Activated naive CD4-positive, alpha-beta T cell treated with anti-CD3 and anti-CD28 coated beads, Interleukin-2, amount 10 ng/mL, durations not matched to agents 7 days and 5 days (primary cell): ENCODE data around the gene LIMCH1.
A peak's percentile ranks its signal among the peaks of the same experiment; 100 is the strongest.

Experiments used
- CTCF ChIA-PET: fragments of 350-600 bp; sonication (Branson Sonifier 250); formaldehyde crosslinking; loops from one replicate; lab custom pipeline; 2021; ENCODE audit warnings: antibody characterized with exemption; lab: Charles Lee
- DNase-seq: peaks from one replicate; pipeline ENCODE4 v3.0.0-alpha.2; 2020
- H3K27ac Mint-ChIP-seq: one replicate; pipeline ENCODE4 v1.8.0; 2021; ENCODE audit warnings: mild to moderate bottlenecking, moderate library complexity, mixed read lengths
- H3K27me3 Mint-ChIP-seq: one replicate; pipeline ENCODE4 v1.8.0; 2021; ENCODE audit warnings: mild to moderate bottlenecking, mixed read lengths
- H3K36me3 Mint-ChIP-seq: one replicate; pipeline ENCODE4 v1.8.0; 2021; ENCODE audit warnings: mixed read lengths
- H3K4me1 Mint-ChIP-seq: one replicate; pipeline ENCODE4 v1.8.0; 2021; ENCODE audit warnings: mixed read lengths
- H3K4me3 Mint-ChIP-seq: one replicate; pipeline ENCODE4 v1.8.0; 2021; ENCODE audit warnings: mild to moderate bottlenecking, moderate library complexity, mixed read lengths
- H3K9me3 Mint-ChIP-seq: one replicate; pipeline ENCODE4 v1.8.0; 2021; ENCODE audit warnings: mixed read lengths

LIMCH1 gene

GRCh38 chr4:41747230-41748055 lies 209.5 kb downstream of the LIMCH1 start:
- Mint-ChIP-seq H3K27ac (peak overlapping the region; percentile 26), H3K9me3 (peaks cover 3% of the 10 kb centered on the region), H3K36me3 (peaks cover 7% of the 10 kb centered on the region), H3K4me3 (no peak overlapping the region), H3K4me1 (no peaks in the 10 kb centered on the region), H3K27me3 (peaks cover 95% of the 10 kb centered on the region)
- CTCF ChIA-PET = interaction anchor here (1.7 kb wide), 1 partner anchor 141 kb away, joined by 4 read pairs; no protein-coding TSS in a partner anchor
- no peak for DNase-seq

- no peaks in the 10 kb centered on the region for H3K4me1 Mint-ChIP-seq
- peaks cover 3% of the 10 kb centered on the region for H3K9me3 Mint-ChIP-seq
- H3K27ac Mint-ChIP-seq = no peak overlapping the region
- H3K4me3 Mint-ChIP-seq = no peak overlapping the region
- peaks cover 94% of the 10 kb centered on the region for H3K27me3 Mint-ChIP-seq
- no peak for DNase-seq
- peaks cover 7% of the 10 kb centered on the region for H3K36me3 Mint-ChIP-seq
- CTCF ChIA-PET = interaction anchor here (1.7 kb wide), 1 partner anchor 140 kb away, joined by 4 read pairs; no protein-coding TSS in a partner anchor
These were observed 210.2 kb downstream of the LIMCH1 start for GRCh38 chr4:41748074-41748570.

GRCh38 chr4:41748571-41749475 lies 210.9 kb downstream of the LIMCH1 start, which contains the start of gene PHOX2B:
TSS of gene PHOX2B (minus strand) at chr4:41748725. CDS start at chr4:41748610, 115 bp downstream.
- Mint-ChIP-seq H3K4me3 (no peak within 1 kb of the TSS), H3K27me3 (peaks cover 90% of the 10 kb centered on the region), H3K4me1 (no peaks in the 10 kb centered on the region), H3K36me3 (peaks cover 7% of the 10 kb centered on the region), H3K9me3 (peaks cover 3% of the 10 kb centered on the region), H3K27ac (peak within 1 kb of the TSS; percentile 49)
- CTCF ChIA-PET = interaction anchor here (1.7 kb wide), 1 partner anchor 140 kb away, joined by 4 read pairs; no protein-coding TSS in a partner anchor
- DNase-seq = no peak

DNA sequence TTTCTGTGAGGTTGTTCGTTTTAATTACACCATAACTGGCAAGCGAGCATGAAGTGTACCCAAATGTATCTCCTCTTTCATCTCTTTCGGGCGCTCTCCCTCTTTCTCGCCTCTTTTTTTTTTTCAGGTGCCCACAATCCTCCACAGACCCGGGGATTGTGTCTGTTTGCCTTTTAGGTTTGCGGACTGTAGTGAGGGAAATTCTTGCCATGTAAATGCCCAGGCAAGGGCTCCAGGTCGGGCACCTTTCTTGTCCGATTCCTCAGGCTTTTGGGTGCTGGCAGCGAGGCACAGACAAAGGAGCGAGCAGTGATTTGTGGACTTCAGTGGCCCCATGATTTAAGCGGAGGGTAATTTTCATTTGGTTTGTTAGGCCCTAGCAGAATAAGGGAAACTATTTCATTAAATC lies 211.7 kb downstream of the LIMCH1 start:
- Mint-ChIP-seq H3K27ac (peak overlapping the region; percentile 49), H3K27me3 (peaks cover 84% of the 10 kb centered on the region), H3K36me3 (peaks cover 4% of the 10 kb centered on the region), H3K9me3 (peaks cover 3% of the 10 kb centered on the region), H3K4me1 (no peaks in the 10 kb centered on the region), H3K4me3 (no peak overlapping the region)
- CTCF ChIA-PET = no interaction called here
- DNase-seq = no peak
